Urothelium cell line (cell line): ENCODE data around the gene CCDC117.
"Not testable (repeated sequence)": the region's sequence is repeated elsewhere in the genome, so short reads cannot be mapped to it uniquely, and the experiment has no call there.

Experiments used
- DNase-seq: peaks from one replicate; pipeline ENCODE4 v3.0.0; 2011; ENCODE audit warnings: low spot score, mixed read lengths
- FAIRE-seq: peaks from 2 replicates; lab custom pipeline; 2011; peaks lifted over from hg19 to GRCh38; lab: Jason Lieb, UNC

Gene CCDC117

GRCh38 chr22:28826430-28826829 lies 53.9 kb downstream of the CCDC117 start:
- not testable (repeated sequence) for FAIRE-seq, DNase-seq

- FAIRE-seq (no peak), DNase-seq (no peak)
Measured at GRCh38 chr22:28826921-28827320, 54.4 kb downstream of the CCDC117 start.

GRCh38 chr22:28829358-28830181 lies 57.1 kb downstream of the CCDC117 start:
- DNase-seq (peak; percentile 81), FAIRE-seq (peak; percentile 86)

- no peak for FAIRE-seq
- DNase-seq = no peak
Measured at GRCh38 chr22:28830441-28830840, 57.9 kb downstream of the CCDC117 start.

- FAIRE-seq (no peak), DNase-seq (no peak)
Measured at GRCh38 chr22:28831140-28832072, 58.9 kb downstream of the CCDC117 start.

GRCh38 chr22:28832731-28833130 lies 60.2 kb downstream of the CCDC117 start:
- DNase-seq (no peak), FAIRE-seq (no peak)

- FAIRE-seq (no peak), DNase-seq (no peak)
Measured at GRCh38 chr22:28833276-28833923, 60.9 kb downstream of the CCDC117 start.

GRCh38 chr22:28835630-28836189 lies 63.2 kb downstream of the CCDC117 start:
- FAIRE-seq = no peak
- no peak for DNase-seq

- no peak for FAIRE-seq
- DNase-seq = no peak
Measured at GRCh38 chr22:28837640-28838039, 65.1 kb downstream of the CCDC117 start.
